GM21447 (cell line): ENCODE results near the gene GRIK3.

Source experiments
- ATAC-seq: cut with Tn5 transposase; IDR thresholded peaks from one replicate; pipeline ENCODE4 v1.9.1; 2021; ENCODE audit not compliant: unreplicated experiment

The GRIK3 gene

GRCh38 chr1:36982709-36983108 lies 51.6 kb downstream of the GRIK3 start:
- no peak for ATAC-seq

- ATAC-seq = no peak
Measured at GRCh38 chr1:36981771-36982622, 52.3 kb downstream of the GRIK3 start.

GRCh38 chr1:36981126-36981525 lies 53.2 kb downstream of the GRIK3 start:
- no peak for ATAC-seq

GRCh38 chr1:36977731-36978406 lies 56.4 kb downstream of the GRIK3 start:
- ATAC-seq = no peak

- ATAC-seq = no peak
Measured at GRCh38 chr1:36975642-36976041, 58.7 kb downstream of the GRIK3 start.

- ATAC-seq = no peak
Measured at GRCh38 chr1:36973056-36973455, 61.3 kb downstream of the GRIK3 start.

- no peak for ATAC-seq
Measured at GRCh38 chr1:36971852-36972618, 62.3 kb downstream of the GRIK3 start.

GRCh38 chr1:36968730-36969129 lies 65.6 kb downstream of the GRIK3 start:
- ATAC-seq = no peak

GRCh38 chr1:36966242-36966641 lies 68.1 kb downstream of the GRIK3 start:
- no peak for ATAC-seq

GRCh38 chr1:36965275-36966159 lies 68.8 kb downstream of the GRIK3 start:
- ATAC-seq = no peak

GRCh38 chr1:36964830-36965229 lies 69.5 kb downstream of the GRIK3 start:
- no peak for ATAC-seq

- no peak for ATAC-seq
Measured at GRCh38 chr1:36963006-36963405, 71.3 kb downstream of the GRIK3 start.

GRCh38 chr1:36961062-36961615 lies 73.2 kb downstream of the GRIK3 start:
- ATAC-seq = no peak

- no peak for ATAC-seq
Measured at GRCh38 chr1:36956570-36956969, 77.7 kb downstream of the GRIK3 start.

- no peak for ATAC-seq
Measured at GRCh38 chr1:36955016-36955415, 79.3 kb downstream of the GRIK3 start.

- ATAC-seq = no peak
Measured at GRCh38 chr1:36953061-36953460, 81.3 kb downstream of the GRIK3 start.

GRCh38 chr1:36951761-36952160 lies 82.6 kb downstream of the GRIK3 start:
- ATAC-seq = no peak

GRCh38 chr1:36951292-36951750 lies 83.0 kb downstream of the GRIK3 start:
- ATAC-seq = no peak

GRCh38 chr1:36950604-36951291 lies 83.6 kb downstream of the GRIK3 start:
- no peak for ATAC-seq

GRCh38 chr1:36948606-36949005 lies 85.7 kb downstream of the GRIK3 start:
- ATAC-seq = no peak
